SIG-M5 treated with dmso at 0.1 percent for 504 hours (cell line): Measurements from ENCODE around the gene NCBP2L.

Source experiments
- DNase-seq: peaks from one replicate; lab custom pipeline; 2025; ENCODE audit not compliant: unreplicated experiment; lab: John Stamatoyannopoulos, UW

The NCBP2L gene

GRCh38 chrX:107752043-107752442 lies 25.5 kb upstream of the NCBP2L start:
- DNase-seq: no peak

GRCh38 chrX:107752714-107753113 lies 24.8 kb upstream of the NCBP2L start:
- DNase-seq: no peak

GRCh38 chrX:107753187-107753586 lies 24.3 kb upstream of the NCBP2L start:
- no peak for DNase-seq

- DNase-seq: no peak
These were observed 21.8 kb upstream of the NCBP2L start for GRCh38 chrX:107755721-107756120.

- no peak for DNase-seq
These were observed 19.2 kb upstream of the NCBP2L start for GRCh38 chrX:107758231-107758766.

GRCh38 chrX:107760304-107761077 lies 17.0 kb upstream of the NCBP2L start:
- DNase-seq: no peak

GRCh38 chrX:107763647-107764046 lies 13.9 kb upstream of the NCBP2L start:
- DNase-seq: no peak

- no peak for DNase-seq
These were observed 12.5 kb upstream of the NCBP2L start for GRCh38 chrX:107764845-107765608.

GRCh38 chrX:107766470-107767150 lies 10.9 kb upstream of the NCBP2L start:
- DNase-seq: peak; percentile 11

- DNase-seq: no peak
These were observed 9.5 kb upstream of the NCBP2L start for GRCh38 chrX:107768051-107768450.

GRCh38 chrX:107769581-107770317 lies 7.8 kb upstream of the NCBP2L start:
- DNase-seq: no peak

- DNase-seq: no peak
These were observed 4.3 kb upstream of the NCBP2L start for GRCh38 chrX:107773206-107773605.

- no peak for DNase-seq
These were observed 3.6 kb upstream of the NCBP2L start for GRCh38 chrX:107773906-107774435.

GRCh38 chrX:107775000-107775733 lies 2.4 kb upstream of the NCBP2L start:
- DNase-seq: peak; percentile 54

- DNase-seq: peak; percentile 63
These were observed 1.6 kb upstream of the NCBP2L start, which contains the start of gene TSC22D3 for GRCh38 chrX:107775734-107776511. TSS of gene TSC22D3 (minus strand) at chrX:107775787. CDS start at chrX:107775419, 368 bp downstream.

GRCh38 chrX:107776649-107777535 lies 641 bp upstream of the NCBP2L start:
- DNase-seq: peak; percentile 86

- DNase-seq: no peak
These were observed 3.0 kb downstream of the NCBP2L start for GRCh38 chrX:107780525-107780924.

- no peak for DNase-seq
These were observed 10.3 kb downstream of the NCBP2L start for GRCh38 chrX:107787827-107788226.
